Stimulated activated CD4-positive, alpha-beta T cell treated with anti-CD3 and anti-CD28 coated beads, Interleukin-1b, Interleukin-23, amount 100 ng/mL, for 4 hours (primary cell): ENCODE data around the gene TARS3.

ENCODE experiments used
- DNase-seq, 2 donors: peaks; one replicate each; pipeline ENCODE4 v3.0.0-alpha.2; 2020; ENCODE audit warnings: low read depth in 2 of 2

The TARS3 gene

GRCh38 chr15:101698314-101698713 lies 26.0 kb downstream of the TARS3 start:
- DNase-seq: no peak

DNA sequence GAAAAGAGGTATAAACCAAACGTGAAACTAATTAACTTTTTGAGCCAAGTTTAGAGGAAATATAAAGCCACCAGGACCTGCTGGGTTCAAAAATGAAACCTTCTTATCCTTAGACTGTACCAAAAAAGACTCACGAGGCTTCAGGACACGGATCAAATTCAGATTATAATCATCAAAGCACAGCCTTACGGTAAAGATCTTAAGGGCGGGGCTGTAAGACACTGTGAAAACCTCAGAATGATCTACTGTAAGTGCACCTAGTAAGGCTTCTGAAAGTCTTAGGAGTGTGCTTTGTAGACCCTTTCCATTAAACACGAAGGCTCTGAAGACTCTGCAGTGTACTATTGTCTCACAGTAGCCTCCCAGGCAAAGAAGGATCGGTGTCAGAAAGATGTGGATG lies 26.8 kb downstream of the TARS3 start:
- DNase-seq: no peak

- no peak for DNase-seq
These were observed 27.4 kb downstream of the TARS3 start for GRCh38 chr15:101696829-101697228.

GRCh38 chr15:101694261-101694660 lies 30.0 kb downstream of the TARS3 start:
- DNase-seq: no peak

- DNase-seq: no peak
These were observed 31.3 kb downstream of the TARS3 start for GRCh38 chr15:101692801-101693598.

DNA sequence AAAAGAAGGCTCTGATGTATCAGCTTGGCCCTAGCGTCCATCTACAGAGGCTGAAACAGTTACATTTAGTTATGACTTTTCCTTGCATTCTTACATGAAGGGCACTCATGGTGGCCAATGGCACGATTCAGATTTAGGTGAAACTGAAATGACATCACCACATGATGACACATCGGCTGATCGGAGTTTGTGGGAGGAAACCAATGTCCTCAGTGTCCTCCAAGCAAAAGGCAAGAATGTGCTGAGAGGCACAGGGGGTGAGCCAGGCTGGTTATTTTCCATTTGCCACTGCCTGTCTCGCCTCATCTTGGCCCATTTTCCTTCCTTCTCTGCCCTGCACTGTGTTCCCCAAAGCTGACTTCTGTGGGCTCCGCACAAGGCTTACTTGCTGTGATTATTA lies 34.4 kb downstream of the TARS3 start:
- DNase-seq: no peak

GRCh38 chr15:101686718-101687117 lies 37.6 kb downstream of the TARS3 start:
- DNase-seq: no peak

DNA sequence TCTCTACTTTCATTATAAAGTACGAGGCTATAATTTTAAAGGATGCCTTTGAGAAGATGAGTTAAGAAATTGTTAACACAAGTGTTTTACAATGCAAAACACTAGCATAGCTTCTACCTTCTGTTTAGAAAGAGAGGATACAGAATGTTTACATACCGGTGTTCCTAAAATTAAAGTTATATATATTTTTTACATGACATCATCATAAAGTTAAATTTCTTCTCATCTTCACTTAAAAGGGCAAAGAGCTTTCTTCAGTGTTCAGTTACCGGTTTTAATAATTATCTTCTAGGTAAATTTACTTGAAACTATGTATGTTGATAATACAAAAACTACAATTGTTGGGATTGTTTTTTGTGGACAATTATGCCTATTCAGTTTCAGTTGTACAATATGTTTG lies 39.4 kb downstream of the TARS3 start:
- no peak for DNase-seq

- no peak for DNase-seq
These were observed 39.9 kb downstream of the TARS3 start for GRCh38 chr15:101684384-101684783.

- DNase-seq: no peak
These were observed 44.5 kb downstream of the TARS3 start for GRCh38 chr15:101679806-101680205.

GRCh38 chr15:101676921-101677329 lies 47.3 kb downstream of the TARS3 start:
- no peak for DNase-seq

- DNase-seq: no peak
These were observed 48.3 kb downstream of the TARS3 start for GRCh38 chr15:101675796-101676582.

DNA sequence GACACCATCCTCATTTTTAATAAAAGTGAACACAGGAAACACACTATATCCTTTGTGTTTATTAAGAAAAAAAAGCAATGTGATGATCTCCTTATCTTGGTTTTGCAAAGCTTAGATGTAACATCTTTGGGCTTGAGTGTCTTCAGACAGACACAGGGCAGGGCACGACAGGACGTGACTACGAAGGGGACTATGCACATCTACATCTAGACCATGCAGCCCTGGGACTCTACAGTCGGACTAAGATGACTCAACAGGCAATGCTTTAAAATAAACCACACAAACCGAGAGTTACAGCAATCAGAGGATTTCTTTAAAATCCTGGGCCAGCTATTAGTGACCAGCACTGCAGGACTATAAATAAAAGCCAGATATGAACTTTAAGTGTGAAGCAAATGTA lies 49.3 kb downstream of the TARS3 start:
- no peak for DNase-seq

DNA sequence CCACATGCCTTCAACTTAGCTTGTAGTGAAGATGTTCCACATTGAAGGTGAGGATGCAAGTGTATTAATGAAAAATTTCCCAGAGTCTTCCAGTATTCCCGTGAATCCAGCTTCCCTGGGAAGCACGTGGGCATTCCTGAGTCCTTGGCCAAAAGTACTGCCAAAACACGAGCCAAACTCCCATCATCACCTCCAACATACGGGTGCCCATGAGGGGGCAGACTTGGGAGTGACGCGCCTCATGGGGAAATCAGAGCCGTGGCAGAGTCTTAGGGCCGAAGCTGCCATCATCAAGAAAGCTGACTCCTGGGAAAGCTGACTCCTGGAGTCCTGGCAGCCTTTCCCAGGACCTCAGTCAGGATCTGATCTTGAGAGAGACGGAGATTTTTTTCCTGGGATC lies 52.0 kb downstream of the TARS3 start:
- DNase-seq: no peak

- no peak for DNase-seq
These were observed 54.5 kb downstream of the TARS3 start for GRCh38 chr15:101669744-101670143.

- no peak for DNase-seq
These were observed 56.4 kb downstream of the TARS3 start for GRCh38 chr15:101667881-101668280.

- DNase-seq: no peak
These were observed 59.9 kb downstream of the TARS3 start for GRCh38 chr15:101664303-101664913.

DNA sequence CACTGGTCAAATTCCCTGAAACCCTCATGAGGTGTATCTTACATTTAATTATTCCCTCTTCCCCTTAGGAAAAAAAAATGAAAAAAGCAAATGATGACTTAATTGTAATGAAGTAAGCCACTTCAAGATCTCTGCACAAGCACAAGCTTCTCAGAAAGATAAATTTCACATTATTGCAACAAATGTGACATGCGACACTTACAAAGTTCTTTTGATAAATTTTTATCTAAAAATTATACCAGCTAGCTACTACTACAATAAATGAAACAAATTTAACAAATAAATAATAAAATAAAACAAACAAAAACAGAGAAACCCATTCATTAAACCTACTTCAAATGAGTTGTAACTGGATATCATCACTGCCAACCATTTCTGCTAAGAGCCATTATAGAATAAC lies 62.1 kb downstream of the TARS3 start:
- DNase-seq: no peak

- no peak for DNase-seq
These were observed 64.3 kb downstream of the TARS3 start for GRCh38 chr15:101660005-101660404.

DNA sequence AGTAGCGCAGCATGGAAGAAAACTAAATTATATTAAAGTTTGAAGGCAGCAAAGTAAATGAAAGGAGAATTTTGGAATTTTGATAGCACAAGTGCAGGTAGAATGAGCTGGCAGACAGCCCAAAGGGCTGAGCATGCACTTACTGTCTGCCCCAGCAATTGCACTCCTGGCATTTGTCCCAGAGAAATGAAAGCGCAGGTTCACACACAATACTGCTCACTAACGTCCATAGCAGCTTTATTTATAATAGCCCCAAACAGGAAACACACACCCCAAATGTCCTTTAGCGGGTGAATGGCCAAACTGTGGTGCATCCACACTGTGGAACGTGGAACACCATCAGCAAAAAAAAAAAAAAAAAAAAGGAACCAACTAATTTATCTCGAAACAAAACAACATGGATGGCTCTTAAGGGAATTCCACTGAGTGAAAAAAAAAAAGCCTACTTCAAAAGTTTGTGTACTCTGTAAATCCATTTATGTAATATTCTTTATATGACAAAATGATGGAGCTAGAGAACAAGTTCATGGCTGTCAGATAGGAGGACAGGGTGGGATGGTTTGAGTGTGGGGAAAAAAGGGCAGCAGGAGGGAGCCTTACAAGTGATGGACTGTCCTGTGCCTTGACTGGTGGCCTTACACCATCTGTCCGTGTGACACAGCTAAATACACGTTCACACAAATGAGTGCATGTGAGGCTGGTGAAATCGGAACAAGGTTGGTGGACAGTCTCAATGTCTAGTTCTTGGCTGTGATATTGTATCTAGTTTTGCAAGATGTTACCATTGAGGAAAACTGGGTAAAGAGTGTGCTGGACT lies 66.1 kb downstream of the TARS3 start:
- DNase-seq: no peak

DNA sequence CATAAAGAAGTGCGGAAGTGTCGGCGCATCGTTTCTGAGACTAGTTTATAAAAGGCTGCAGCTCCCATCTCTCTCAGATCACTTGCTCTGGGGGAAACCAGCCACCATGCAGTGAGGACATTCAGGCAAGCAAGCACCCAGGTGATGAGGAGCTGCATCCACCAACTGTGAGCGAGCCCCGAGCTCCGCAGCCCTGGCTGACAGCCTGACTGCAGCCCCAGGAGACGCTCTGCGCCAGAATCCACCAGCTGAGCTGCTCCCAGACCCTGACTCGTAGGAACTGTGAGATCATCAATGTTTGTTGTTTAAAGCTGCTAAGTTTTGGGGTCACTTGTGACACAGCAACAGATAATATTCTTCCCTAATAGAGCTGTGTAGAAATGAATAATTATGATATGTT lies 67.1 kb downstream of the TARS3 start:
- no peak for DNase-seq
